Fibroblast of skin of right biceps (primary cell): ENCODE data around the gene NDUFA9.

Source experiments
- DNase-seq: peaks from one replicate; pipeline ENCODE4 v3.0.0-alpha.2; 2013

Gene NDUFA9

DNA sequence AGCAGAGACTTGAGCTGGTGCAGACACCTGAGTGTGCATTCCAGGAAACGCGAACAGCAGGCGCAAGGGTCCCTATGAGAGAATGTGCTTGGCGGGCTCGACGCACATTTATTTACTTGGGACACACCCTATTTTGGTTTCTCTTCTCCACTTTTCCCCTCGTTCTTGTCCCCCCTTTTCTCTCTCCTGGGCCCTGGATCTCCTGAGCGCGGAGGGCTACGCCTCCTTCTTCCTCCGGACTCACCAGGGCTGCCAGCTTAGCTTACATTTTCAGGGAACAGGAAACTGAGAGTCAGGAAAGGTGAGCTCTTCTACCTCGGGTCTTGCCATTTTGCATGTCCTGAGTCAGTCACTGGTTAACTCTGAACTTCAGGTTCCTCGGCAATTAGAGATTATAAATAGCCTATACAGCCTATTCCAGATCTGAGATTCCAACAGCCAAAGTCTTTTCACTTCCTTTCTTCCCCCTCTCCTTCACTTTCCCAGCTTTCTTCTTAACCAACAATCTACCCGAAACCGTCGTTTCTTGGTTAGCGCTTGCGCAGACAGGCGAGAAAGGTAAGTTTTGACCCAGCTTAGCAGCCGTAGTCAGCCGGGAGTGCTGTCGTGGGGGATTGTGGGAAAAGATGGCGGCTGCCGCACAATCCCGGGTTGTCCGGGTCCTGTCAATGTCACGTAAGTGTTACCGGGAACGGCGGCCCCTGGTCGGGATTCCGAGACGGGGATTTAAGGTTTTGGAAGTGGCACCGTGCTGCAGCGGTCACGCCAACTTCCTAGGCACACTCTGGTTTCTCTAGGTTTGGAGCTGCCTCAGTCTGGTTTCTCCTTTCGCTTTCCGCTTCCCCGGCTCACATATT, at the start of gene NDUFA9, which contains the start of gene AKAP3:
Gene NDUFA9, plus strand, starts transcription at position 614 of the 857 bp plus-strand sequence. Its CDS starts 13 bp downstream, at position 627.
Gene AKAP3, minus strand, starts transcription at position 551 of the 857 bp plus-strand sequence. CDS start 10,855 bp downstream, outside the sequence.
- peak; percentile 85 for DNase-seq

DNA sequence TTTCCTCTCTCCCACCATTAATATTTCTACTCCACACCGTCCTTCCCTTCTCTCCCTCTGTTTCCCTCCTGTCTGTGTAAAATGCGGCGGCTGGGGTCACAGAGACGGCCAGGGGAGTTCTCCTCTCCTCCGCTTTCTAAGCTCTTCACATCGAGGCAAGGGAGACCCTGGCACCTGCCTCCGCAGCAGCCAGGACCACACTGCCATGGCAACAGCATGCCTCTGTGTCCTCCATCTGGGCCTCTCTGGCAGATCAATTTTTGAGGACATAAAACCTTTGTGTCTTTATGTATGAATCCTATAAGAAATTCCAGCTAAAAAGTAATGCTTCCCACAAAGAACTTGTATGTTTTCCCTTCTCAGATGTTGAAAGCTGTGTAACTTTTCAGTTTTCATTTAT, 45.5 kb upstream of the NDUFA9 start:
- no peak for DNase-seq

- no peak for DNase-seq
These were observed 45.0 kb upstream of the NDUFA9 start for GRCh38 chr12:4603946-4604345.

GRCh38 chr12:4604684-4605193, 44.2 kb upstream of the NDUFA9 start:
- peak; percentile 89 for DNase-seq

DNA sequence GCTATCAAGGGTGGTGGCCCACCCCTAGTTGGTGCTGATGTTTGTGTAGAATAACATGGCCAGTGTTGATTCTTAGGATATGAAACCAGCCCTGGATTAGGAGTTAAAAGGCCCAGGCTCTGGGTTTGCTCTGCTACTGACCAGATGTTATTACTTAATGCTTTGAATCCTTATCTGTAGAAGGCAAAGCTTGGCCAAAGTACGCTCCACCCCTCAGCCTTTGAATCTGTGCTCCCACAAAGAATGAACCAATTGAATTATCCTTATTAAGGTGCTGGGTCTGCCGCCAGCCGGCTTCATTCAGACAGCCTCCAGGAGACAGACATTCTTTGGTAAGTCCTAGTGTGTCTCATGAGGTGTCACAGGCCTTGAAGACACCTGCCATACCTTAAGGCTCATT, 41.9 kb upstream of the NDUFA9 start:
- no peak for DNase-seq

GRCh38 chr12:4609071-4609470, 39.8 kb upstream of the NDUFA9 start:
- DNase-seq, result no peak

DNA sequence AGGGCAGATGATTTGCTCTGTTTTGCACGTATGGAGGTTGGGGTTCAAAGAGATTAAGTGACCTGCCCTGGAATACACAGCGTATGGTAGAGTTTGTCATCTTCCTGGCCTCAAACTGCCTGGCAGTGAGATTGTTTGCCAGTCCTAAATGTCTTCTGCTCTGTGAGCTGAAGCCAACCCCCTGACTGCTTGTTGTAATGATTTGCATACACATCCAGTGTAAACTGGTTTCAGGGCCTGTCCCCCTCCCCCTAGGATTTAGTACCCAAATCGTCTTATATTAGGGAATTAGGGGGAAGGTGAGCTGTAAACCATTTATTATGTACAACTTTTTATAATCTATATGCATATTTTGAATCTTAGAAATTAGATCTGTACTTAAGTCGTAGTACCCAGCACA, 38.4 kb upstream of the NDUFA9 start:
- DNase-seq, result no peak

DNA sequence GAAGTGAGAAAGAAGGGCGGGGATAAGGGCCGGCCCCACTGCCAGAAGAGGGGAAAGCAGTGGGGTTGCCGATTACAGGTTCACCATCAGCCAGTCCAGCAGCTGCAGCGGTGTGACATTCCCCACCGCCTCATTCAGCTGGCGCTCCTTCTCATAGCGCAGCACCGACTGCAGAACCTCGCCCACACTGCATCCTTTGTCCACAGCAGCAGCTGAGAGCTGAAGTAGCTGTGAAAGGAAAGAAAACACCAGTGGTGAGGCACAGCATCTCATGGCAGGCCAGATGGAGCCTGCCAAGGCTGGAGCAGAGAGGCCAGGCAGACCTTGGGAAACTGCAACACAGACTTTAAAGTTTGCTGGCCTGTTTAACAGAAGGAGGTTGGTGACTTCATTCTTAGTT, 33.2 kb upstream of the NDUFA9 start:
- no peak for DNase-seq

- DNase-seq, result no peak
These were observed 27.4 kb upstream of the NDUFA9 start for GRCh38 chr12:4621511-4621910.

- DNase-seq, result no peak
These were observed 22.4 kb upstream of the NDUFA9 start for GRCh38 chr12:4626543-4626942.

GRCh38 chr12:4628406-4628805, 20.5 kb upstream of the NDUFA9 start:
- DNase-seq, result no peak

GRCh38 chr12:4630262-4630661, 18.7 kb upstream of the NDUFA9 start:
- no peak for DNase-seq

DNA sequence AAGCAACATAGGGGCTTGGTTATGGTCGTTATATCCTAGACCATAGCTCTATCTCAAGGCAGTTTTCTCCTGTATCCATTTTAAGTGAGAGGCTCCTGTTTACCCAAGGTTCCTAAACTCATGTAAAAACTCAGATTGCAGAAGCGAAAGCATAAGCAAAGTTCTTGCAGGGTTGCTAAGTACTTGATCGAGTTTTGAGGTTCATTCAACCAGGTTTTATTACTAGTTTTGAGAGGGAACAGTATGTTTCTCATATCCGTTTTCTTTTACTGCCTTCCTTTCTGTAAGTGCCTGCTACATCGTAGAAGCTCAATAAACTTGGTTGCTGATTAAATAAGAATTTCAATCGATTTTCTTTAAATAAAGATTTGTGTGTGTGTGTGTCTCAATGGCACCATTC, 5.2 kb upstream of the NDUFA9 start:
- DNase-seq, result no peak

GRCh38 chr12:4645023-4645422, 3.9 kb upstream of the NDUFA9 start:
- DNase-seq, result no peak

DNA sequence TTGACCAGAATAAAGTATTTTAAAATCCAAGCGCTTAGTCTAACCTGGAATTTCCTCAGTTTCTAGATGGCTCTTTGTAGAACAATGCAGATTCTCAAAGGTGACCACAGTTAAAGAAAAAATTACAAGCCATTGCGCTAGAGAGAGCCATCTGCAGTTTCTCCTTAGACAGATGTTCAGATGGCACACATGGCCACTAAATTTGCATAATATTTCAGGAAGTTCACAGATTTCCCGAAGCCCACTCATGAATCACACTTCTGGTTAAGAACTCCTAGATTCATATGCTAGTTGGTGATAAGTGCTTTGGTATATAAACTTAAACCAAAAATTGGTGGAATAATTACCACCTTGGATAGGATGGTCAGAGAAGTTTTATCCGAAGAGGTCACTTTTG, 812 bp upstream of the NDUFA9 start:
- DNase-seq, result no peak

DNA sequence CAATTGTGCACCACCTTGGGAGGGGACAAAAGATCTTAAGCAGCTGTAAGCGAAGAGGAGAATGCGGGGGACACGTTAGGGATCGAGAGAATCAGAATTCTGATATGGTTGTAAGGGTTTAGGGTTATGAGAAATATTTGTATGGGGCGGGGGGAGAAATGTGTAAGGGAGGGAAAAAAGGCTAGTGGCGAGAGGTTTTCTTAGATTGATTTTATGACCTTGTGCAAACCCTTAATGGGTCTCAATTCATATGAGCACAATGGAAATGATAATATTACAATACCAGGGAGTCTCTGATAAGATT, 396 bp downstream of the NDUFA9 start:
- no peak for DNase-seq

GRCh38 chr12:4653257-4653656, 4.3 kb downstream of the NDUFA9 start:
- no peak for DNase-seq

DNA sequence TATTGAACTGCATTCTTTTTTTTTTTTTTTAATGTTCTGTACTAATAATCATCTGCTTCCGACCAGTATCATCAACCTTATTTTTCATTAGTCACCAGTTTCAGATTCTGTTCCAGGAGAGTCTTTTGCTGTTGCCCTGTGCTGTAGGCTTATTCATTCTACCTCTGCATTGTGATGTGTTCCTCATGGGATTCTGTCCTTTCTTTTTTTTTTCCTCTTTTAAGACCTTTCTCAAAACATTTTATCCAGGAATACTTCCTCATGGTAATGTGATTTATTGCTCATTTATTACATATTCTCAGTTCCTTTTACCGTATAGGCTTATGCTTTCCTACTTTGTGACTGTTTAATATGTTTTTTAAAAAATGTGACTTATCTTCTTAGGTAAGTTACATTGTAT, 4.8 kb downstream of the NDUFA9 start:
- DNase-seq, result no peak

DNA sequence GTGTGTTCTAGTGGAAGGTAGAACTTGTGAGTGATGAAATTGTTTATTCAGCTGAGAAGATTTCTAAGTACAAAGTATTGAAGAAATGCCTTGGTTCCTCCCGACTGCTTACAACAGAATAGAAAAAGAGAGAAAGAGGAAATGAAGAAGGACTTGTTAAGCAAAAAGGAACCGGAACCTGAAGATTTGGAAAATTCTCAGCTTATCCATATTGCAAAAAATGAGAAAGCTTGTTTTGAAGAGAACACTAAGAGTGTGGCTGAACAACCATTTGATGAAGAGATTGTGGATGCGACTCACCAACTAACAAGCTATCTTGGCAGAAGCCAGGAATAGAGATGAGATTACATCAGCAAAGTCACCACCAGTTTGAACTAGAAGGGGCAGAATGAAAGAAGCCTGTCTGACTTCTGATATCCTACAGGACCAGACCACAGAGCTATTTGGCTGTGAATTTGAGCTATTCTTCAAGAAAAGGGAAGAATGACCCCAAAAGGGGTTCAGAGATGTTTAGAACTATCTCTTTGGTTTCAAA, 15.1 kb downstream of the NDUFA9 start:
- DNase-seq, result peak; percentile 93

DNA sequence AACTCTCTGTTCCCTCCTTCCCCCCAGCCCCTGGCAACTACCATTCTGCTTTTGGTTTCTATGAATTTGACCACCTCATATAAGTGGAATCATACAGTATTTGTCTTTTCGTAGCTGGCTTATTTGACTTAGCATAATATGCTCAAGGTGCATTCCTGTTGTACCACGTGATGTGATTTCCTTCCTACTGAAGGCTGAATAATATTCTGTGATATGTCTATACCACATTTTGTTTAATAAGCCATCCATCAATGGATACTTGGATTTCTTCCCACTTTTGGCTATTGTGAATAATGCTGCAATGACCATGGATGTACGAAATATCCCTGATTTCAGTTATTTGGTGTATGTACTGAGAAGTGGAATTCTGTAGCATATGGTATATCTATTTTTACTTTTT, 16.3 kb downstream of the NDUFA9 start:
- DNase-seq, result peak; percentile 16

DNA sequence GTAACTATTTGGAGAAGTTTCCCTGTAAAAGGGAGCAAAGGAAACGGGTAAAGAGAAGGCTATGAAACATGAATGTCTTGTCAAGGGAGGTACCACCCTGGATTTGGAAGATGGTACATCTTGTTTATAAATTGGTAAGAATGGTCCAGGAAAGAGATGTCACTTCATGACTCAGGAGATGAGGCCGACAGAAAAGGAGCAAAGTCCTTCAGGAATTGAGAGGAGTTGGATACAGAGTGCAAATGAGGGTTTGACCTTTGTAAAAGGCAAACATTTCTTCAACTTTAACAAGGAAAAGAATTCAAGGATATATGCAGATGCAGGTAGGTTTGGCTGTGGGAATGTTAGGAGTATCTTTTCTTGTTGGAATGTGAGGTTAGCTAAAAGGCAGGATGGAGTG, 30.8 kb downstream of the NDUFA9 start:
- no peak for DNase-seq

- no peak for DNase-seq
These were observed 32.8 kb downstream of the NDUFA9 start for GRCh38 chr12:4681732-4682131.

DNA sequence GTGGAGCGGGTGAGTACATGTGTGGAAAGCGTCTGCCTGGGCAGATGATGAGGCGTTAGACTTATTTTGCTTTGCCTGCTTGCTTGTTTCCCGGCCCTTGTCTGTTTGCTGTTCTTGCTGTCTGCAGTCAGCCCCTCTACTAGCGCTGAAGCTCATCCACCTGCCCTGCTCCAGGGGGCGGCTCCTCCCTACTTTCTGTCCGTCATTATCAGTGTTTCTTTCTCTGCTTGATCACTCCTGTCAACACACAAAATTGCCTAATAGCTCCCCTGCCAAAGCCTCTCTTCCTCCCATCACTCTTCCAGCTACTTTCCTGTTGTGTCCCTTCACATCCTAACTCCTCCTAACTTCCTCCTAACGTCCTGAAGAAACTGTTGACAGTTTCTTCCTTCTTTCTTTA, 36.4 kb downstream of the NDUFA9 start:
- DNase-seq, result no peak

DNA sequence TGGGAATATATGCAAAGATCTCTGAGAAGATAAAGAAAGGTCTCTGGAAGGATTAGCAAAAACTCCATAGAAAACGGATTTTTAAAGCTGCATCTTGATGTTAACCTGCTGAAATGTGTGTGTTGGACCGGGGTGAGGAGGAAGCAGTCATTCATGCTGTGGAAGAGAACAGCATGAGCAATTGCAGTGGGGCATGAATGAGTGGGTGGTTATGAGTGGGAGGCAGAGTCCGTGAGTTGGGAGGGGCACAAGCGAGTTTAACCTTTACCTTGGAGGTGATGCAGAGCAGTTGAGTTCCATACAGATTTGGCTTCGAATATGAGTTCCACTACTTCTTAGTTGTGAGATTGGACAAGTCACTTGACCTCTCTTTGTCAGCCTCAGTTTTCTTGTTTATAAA, 41.8 kb downstream of the NDUFA9 start:
- DNase-seq, result no peak
